ENCODE measurements around the gene TAF4B.

GRCh38 chr18:26290385-26290784, 64.1 kb downstream of the TAF4B start:
- no peak for TF ChIP-seq CTCF (IDR thresholded peaks at IDR 0.05)
- no peak for TF ChIP-seq POLR2A (IDR thresholded peaks at IDR 0.05)

Data from testis (tissue), 2 donors.